ENCODE results near the gene FERMT3. TPM values are rescaled to one million over a fixed set of nuclear protein-coding genes. Genes with fewer than 3 reads are reported as not detected.
"Not testable (repeated sequence)": the region's sequence is repeated elsewhere in the genome, so short reads cannot be mapped to it uniquely, and the experiment has no call there.

FERMT3 gene
- polyA plus RNA-seq, 1 donor: 4.1 TPM

GRCh38 chr11:64234647-64235379 lies 28.3 kb downstream of the FERMT3 start:
- DNase-seq: no peak

- DNase-seq: no peak
Observed at GRCh38 chr11:64235437-64236161, 29.1 kb downstream of the FERMT3 start.

GRCh38 chr11:64237484-64237951 lies 31.0 kb downstream of the FERMT3 start:
- DNase-seq: no peak

GRCh38 chr11:64238076-64238475 lies 31.6 kb downstream of the FERMT3 start:
- no peak for DNase-seq

- DNase-seq: no peak
Observed at GRCh38 chr11:64238999-64239398, 32.5 kb downstream of the FERMT3 start.

GRCh38 chr11:64239662-64240434 lies 33.3 kb downstream of the FERMT3 start:
- no peak for DNase-seq

- peak; percentile 96 for DNase-seq
Observed at GRCh38 chr11:64240435-64241240, 34.1 kb downstream of the FERMT3 start, which contains the start of gene FKBP2. TSS of gene FKBP2 (plus strand) at chr11:64241095. CDS start at chr11:64242388, 1,293 bp downstream.

GRCh38 chr11:64241241-64241490 lies 34.6 kb downstream of the FERMT3 start:
- DNase-seq: peak; percentile 99

- no peak for DNase-seq
Observed at GRCh38 chr11:64241491-64242374, 35.2 kb downstream of the FERMT3 start.

- DNase-seq: no peak
Observed at GRCh38 chr11:64243236-64243854, 36.8 kb downstream of the FERMT3 start.

- no peak for DNase-seq
Observed at GRCh38 chr11:64244107-64244506, 37.6 kb downstream of the FERMT3 start.

- DNase-seq: no peak
Observed at GRCh38 chr11:64244966-64245365, 38.4 kb downstream of the FERMT3 start.

- no peak for DNase-seq
Observed at GRCh38 chr11:64245401-64245796, 38.9 kb downstream of the FERMT3 start.

GRCh38 chr11:64245797-64246620 lies 39.5 kb downstream of the FERMT3 start:
- DNase-seq: no peak

GRCh38 chr11:64246621-64246870 lies 40.0 kb downstream of the FERMT3 start:
- DNase-seq: not testable (repeated sequence)

GRCh38 chr11:64246871-64247728 lies 40.6 kb downstream of the FERMT3 start, which contains the start of gene PPP1R14B:
TSS of gene PPP1R14B (minus strand) at chr11:64246943. CDS start at chr11:64246673, 270 bp downstream.
- no peak for DNase-seq

GRCh38 chr11:64247729-64248531 lies 41.4 kb downstream of the FERMT3 start:
- no peak for DNase-seq

GRCh38 chr11:64248578-64248977 lies 42.1 kb downstream of the FERMT3 start:
- no peak for DNase-seq
